HG02981 (cell line): ENCODE results near the gene TANC2.
A peak's percentile ranks its signal among the peaks of the same experiment; 100 is the strongest.
"Not testable (repeated sequence)": the region's sequence is repeated elsewhere in the genome, so short reads cannot be mapped to it uniquely, and the experiment has no call there.

Experiments used
- ATAC-seq: cut with Tn5 transposase; IDR thresholded peaks from one replicate; pipeline ENCODE4 v1.9.1; 2021; ENCODE audit warnings: mild to moderate bottlenecking, moderate library complexity; ENCODE audit not compliant: unreplicated experiment

Gene TANC2

GRCh38 chr17:62963296-62963695, 2.7 kb upstream of the TANC2 start:
- no peak for ATAC-seq

GRCh38 chr17:62964506-62964905, 1.5 kb upstream of the TANC2 start:
- no peak for ATAC-seq

GRCh38 chr17:62965174-62965685, 805 bp upstream of the TANC2 start:
- ATAC-seq, result peak; percentile 6

- peak; percentile 36 for ATAC-seq
Observed at GRCh38 chr17:62966426-62967204, 580 bp downstream of the TANC2 start.

GRCh38 chr17:62967205-62967529, 1.1 kb downstream of the TANC2 start:
- ATAC-seq, result no peak

- peak; percentile 77 for ATAC-seq
Observed at GRCh38 chr17:62968445-62968923, 2.4 kb downstream of the TANC2 start.

GRCh38 chr17:62970610-62971009, 4.6 kb downstream of the TANC2 start:
- ATAC-seq, result no peak

GRCh38 chr17:62971853-62972252, 5.8 kb downstream of the TANC2 start:
- ATAC-seq, result no peak

GRCh38 chr17:62974788-62975187, 8.8 kb downstream of the TANC2 start:
- ATAC-seq, result no peak

GRCh38 chr17:62975206-62975605, 9.2 kb downstream of the TANC2 start:
- no peak for ATAC-seq

- not testable (repeated sequence) for ATAC-seq
Observed at GRCh38 chr17:62976643-62977231, 10.7 kb downstream of the TANC2 start.

- no peak for ATAC-seq
Observed at GRCh38 chr17:62980842-62981241, 14.8 kb downstream of the TANC2 start.

GRCh38 chr17:62981933-62982332, 15.9 kb downstream of the TANC2 start:
- ATAC-seq, result no peak

- no peak for ATAC-seq
Observed at GRCh38 chr17:62984801-62985200, 18.8 kb downstream of the TANC2 start.

GRCh38 chr17:62986549-62986948, 20.5 kb downstream of the TANC2 start:
- no peak for ATAC-seq

GRCh38 chr17:62987136-62987535, 21.1 kb downstream of the TANC2 start:
- ATAC-seq, result no peak

- ATAC-seq, result no peak
Observed at GRCh38 chr17:62989501-62989900, 23.5 kb downstream of the TANC2 start.

GRCh38 chr17:62994931-62995330, 28.9 kb downstream of the TANC2 start:
- ATAC-seq, result no peak

GRCh38 chr17:62995377-62995885, 29.4 kb downstream of the TANC2 start:
- ATAC-seq, result no peak

GRCh38 chr17:62996221-62996620, 30.2 kb downstream of the TANC2 start:
- ATAC-seq, result no peak

GRCh38 chr17:62998166-62998565, 32.1 kb downstream of the TANC2 start:
- no peak for ATAC-seq
